Measurements from ENCODE around the gene TP53RK.

GRCh38 chr20:46660487-46660886, 28.8 kb downstream of the TP53RK start:
- no peak for TF ChIP-seq CTCF (conservative IDR thresholded peaks at IDR 0.05; ENCODE audit: low read length)
- TF ChIP-seq EZH2phosphoT487 (IDR thresholded peaks at IDR 0.05; ENCODE audit: borderline replicate concordance): no peak
